CD4-positive, alpha-beta T cell treated with Interleukin-6 for 4 hours (primary cell): ENCODE data around the gene MEA1.

ENCODE experiments used
- DNase-seq: peaks from one replicate; pipeline ENCODE4 v3.0.0-alpha.2; 2020; ENCODE audit warnings: mixed read lengths

The MEA1 gene

DNA sequence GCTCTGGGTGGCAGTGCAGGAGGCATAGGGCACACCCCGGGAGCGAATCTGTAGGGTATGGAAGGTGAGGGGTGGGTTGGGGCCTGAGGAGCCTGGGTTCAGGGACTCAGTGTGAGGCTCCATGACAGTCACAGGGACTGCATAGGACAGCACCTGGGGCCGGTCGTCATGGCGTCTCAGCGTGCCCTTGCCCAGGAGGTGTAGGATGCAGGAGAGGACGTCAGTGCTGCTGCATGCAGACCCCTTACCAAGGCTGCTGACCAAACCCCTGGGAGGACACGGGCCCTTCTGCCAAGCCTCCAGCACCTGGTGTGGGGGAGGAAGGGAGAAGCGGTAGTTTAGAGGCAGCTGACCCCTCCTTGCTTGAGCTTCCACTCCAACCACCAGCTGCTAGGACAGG is 24.0 kb upstream of the MEA1 start:
- no peak for DNase-seq

DNA sequence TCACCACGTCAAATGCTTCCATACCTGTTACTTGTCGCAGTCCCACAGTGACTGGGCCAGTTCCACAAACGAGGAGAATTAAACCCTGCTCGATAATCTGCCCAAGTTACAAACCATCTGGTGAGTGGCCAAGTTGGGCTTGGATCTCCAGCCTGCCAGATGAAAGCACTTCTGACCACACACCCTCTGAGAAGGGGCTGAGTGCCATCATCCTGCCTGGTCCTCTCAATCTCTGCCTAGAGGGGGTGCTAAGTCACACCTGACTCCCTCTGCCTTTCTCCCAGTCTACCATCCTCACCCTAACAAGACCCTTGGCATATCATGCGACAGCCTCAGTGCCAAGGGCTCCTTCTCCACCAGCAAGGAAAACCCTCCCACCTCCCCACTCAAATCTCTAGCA is 23.5 kb upstream of the MEA1 start:
- no peak for DNase-seq

DNA sequence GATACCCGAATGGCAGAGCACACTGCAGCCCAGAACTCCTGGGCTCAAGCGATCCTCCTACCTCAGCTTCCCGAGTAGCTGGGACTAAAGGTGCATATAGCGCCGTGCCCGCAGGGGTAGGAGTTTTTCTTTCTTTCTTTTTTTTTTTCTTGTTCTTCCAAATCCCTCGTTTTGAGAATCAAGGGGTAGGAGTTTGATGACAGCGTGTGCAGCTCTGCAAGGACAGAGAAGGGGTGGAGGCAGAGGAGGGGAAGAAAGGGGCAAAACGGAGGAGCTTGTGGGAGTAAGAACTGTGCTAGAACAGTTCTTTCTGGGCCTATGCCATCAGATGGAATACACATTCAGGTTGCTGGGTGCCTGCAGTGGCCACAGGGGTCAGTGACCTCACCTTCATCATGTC is 23.0 kb upstream of the MEA1 start:
- no peak for DNase-seq

DNA sequence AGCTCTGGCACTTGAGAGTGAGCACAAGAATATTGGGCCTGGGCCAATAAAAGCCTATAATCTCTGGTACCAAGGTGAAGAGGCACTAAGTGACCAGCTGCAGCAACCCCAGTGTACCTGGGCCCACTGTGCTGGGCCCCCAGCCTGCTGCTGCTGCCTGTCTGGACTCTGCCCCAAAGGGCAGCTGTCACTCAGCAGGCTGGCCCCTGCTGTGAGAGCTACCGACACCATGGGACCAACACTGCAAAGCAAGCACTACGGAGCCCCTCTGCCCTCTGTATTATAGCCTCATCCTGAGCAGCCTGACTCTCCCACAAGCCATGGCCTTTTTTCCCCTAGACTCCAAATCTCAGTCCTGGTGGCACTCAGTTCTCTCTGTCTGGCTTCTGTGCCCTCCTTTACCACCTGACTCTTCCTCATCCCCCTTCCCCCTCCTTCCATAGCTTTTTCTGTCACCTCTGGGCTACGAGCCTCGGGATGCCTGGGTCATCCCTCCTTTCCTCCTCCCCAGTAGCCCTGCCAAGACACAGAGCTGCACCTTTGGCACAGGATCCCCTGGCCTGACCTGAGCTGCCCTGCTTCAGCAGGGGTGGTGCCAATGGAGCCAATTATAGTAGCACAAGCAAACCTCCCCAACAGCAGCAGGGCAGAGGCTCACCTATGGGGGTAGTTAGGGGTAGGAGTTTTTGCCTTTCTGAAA is 21.9 kb upstream of the MEA1 start:
- DNase-seq = no peak

DNA sequence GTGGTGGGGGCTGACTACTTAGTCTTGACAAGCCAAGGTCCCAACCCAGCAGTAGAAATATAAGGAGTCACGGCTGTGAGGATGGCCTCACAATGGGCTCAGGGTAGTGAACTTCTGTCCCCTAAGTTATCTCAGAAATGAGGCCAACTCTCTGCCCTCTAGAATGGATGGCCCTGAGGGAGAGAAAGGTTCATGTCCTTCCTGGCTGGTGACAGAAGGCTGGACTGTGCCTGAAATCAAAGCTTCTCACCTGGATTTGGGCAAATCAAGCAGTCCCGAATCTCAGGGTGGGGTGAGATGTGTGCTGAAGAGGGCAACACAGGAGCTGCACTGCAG is 20.4 kb upstream of the MEA1 start:
- no peak for DNase-seq

DNA sequence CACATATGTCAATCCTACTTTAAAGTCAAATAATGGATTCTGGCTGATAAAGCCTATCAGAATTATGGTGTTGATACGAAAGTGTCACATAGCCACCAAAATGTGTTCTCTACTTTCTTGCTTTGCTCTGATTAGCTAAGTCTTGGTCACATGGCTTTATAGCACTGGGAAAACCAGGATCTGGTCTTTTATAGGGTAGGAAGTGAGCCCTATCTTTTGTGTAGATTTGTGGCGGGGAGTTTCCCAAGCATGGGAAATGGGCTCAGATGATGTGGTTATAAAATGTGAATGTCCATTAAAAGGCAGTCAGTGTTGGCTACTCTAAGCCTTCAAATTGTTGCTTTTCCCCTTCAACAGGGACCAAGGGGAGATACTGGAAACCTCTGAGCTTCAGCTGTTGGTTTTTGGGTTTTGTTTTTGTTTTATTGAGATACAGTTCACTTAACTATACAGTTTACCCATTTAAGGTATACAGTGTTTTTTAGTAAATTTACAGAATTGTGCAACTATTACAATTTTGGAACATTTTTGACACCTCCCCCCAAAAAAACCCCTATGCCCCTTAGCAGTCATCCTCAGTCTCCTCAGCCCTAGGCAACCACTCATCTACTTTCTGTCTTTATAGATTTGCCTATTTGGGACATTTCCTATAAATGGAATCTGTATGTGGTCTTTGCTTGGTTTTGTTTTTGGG is 19.9 kb upstream of the MEA1 start:
- DNase-seq = no peak

DNA sequence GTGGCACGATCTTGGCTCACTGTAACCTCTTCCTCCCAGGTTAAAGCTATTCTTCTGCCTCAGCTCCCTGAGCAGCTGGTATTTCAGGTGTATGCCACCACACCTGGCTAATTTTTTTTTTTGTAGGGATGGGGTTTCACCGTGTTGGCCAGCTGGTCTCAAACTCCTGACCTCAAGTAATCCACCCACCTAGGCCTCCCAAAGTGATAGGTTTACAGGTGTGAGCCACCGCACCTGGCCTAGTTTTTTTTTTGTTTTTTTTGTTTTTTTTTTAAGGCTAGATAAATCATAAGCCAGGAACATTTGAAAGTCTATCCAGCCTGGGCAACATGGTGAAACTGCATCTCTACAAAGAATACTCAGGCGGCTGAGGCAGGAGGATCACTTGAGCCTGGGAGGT is 18.6 kb upstream of the MEA1 start:
- no peak for DNase-seq

DNA sequence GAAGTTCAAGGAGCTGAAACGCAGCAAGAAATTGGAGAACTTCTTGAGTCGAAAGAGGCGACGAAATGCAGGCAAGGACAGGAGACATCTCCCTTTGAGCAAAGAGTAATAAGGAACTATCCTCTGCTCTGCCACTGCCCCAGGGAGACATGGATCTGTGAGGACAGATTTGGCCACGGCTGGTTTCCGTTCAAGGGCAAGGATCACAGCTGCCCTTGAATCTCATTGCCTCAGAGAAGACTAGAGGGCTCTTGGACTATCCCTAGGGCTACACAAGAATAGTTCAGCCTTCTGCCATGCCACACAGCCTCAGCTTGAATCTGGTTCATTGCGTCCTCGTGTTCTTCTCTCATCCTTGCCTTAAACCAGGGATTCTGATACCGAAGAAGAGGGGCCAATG is 15.4 kb upstream of the MEA1 start:
- no peak for DNase-seq

DNA sequence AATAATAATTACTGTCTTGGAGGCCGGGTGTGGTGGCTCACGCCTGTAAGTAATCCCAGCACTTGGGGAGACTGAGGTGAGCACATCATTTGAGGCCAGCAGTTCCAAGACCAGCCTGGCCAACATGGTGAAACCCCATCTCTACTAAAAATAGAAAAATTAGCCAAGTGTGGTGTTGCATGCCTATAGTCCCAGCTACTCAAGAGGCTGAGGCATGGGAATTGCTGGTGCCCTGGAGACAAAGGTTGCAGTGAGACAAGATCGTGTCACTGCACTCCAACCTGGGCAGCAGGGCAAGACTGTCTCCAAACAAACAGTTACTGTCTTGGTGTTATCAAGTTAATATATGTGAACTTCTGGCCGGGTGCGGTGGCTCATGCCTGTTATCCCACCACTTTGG is 12.6 kb upstream of the MEA1 start:
- DNase-seq = no peak

DNA sequence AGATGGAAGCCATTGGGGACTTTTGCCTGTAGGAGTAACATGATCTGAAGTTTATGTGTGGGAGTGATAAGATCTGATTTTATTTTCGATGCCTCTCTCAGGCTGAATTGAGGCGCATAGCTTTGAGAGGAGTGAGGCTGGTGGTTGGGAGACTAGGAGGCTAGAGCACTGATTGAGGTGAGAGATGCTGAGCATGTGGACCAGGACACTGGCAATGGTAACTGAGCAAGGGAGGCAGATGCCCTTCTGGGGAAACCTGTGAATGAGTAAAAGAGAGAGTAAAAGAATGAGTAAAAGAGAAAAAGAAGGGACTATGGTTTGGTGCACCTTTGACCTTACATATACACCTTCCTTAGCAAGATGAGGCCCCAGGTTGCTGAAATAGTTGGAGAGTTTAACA is 10.7 kb upstream of the MEA1 start:
- DNase-seq = no peak

DNA sequence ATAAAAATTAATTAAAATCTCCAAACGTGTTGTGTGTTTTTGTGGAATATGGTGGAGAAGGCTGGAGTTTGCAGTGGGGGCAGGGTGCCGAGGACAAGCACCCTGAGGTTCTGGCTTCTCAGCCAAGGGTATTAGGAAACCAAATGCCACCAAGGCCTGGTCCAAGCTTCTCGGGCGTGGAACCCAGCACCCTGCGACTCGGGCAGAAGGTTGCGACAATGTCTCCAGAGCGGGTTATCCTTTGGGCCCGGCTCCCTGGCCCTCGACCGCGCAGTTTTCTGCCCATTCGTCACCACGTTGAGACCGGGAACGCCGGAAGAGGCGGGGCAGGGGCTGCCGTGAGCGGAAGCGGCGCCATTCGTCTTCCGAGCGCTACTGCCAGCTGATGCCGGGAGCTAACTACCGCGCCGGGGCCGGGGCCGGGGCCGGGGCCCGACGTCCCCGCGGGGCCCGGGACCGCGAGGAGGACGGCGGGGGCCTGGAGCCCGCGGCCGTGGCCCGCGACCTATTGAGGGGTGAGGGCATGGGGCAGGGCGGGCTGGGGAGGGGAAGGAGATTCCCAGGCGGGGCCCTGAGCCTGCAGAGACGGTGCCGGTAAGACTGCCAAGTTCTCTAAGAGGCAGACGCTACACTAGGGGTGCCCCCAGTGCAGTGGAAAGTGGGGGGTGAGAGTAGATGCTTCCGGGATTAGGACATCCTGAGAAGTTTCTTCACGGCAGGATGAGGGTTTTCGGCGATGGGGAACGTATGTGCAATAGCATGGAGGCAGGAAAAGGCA is 7.7 kb upstream of the MEA1 start, which contains the start of gene RRP36:
Gene RRP36 (plus strand): TSS at position 354 of the 778 bp plus-strand sequence. CDS start 32 bp downstream, at position 386.
- DNase-seq = peak; percentile 80

DNA sequence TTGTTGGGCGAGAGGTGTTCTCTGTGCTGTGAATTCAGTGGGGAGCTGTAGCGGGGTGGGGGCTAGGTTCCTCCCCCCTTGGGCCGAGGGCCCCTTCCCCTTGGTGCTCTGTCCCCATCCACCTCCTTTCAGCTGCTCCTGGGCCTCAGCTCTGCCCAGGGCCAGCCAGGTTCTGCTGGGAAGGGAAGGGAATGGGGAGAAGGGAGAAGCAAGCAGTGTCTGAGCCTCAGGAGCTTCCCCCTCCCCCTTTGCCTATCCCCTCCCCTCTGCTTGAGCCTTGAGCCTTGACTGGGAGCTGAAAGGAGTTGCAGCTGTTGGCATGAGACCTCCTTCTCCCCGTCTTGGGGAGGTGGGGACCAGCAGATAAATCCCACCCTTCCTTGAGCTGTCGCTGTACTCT is 7.1 kb upstream of the MEA1 start:
- DNase-seq = no peak

DNA sequence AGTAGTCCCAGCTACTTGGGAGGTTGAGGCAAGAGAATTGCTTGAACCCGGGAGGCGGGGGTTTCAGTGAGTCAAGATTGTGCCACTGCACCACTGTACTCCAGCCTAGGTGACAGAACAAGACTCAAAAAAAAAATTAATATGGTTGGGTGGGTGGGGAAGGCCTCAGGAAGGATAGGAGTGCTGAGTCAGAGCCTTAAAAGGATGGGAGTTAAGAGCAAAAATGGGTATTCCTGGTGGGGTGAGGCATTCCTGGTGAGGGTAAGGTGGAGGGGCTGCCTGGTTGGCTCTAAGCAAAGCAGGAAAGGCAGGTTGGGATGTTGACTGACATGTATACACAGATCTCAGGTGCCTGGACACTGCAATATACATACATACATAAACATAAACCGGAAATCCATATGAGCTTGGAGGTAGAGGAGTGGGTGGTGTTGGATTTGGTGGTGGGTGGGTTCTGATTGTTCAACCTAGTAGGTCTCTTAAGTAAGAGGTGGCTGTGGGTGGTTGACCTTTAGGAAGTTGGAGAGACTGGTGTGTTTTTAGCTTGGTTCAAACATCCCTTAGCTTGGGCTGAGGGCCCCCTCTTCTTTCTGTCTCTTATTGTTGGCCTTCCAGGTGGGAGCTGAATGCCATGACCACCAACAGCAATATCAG is 6.4 kb upstream of the MEA1 start:
- DNase-seq = no peak

DNA sequence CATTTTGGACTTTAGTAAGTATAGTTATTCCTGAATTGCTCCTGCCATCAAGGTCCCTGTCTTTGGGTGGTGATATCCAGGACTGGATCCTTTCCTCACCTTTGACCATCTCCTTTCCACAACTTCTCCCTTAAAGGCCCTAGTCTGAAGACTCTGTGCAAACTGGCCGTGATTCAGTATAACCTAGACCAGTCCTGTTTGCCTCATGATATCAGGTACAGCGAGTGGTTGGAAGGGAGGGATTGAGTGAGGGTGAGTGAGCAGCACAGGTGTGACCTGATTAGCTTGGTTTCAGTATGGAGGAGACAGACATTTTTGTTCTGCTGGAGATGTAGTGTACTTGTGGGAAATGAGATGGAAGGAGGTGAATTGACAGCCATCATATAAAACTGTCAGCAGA is 5.4 kb upstream of the MEA1 start:
- no peak for DNase-seq

DNA sequence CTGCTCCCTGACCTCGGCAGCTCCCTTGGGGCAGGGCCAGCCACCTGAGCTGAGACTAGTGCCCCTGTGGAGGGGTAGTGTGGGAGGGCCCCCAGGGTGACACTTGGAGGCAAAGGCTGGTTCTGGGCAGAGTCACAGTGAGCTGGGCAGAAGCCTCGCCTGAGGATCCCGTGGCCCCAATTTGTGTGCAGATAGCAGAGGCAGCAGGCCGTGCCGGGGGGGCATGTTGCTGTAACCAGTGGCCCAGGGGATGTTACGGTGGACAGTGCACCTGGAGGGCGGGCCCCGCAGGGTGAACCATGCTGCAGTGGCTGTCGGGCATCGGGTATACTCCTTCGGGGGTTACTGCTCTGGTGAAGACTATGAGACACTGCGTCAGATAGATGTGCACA is 3.2 kb upstream of the MEA1 start:
- DNase-seq = no peak

DNA sequence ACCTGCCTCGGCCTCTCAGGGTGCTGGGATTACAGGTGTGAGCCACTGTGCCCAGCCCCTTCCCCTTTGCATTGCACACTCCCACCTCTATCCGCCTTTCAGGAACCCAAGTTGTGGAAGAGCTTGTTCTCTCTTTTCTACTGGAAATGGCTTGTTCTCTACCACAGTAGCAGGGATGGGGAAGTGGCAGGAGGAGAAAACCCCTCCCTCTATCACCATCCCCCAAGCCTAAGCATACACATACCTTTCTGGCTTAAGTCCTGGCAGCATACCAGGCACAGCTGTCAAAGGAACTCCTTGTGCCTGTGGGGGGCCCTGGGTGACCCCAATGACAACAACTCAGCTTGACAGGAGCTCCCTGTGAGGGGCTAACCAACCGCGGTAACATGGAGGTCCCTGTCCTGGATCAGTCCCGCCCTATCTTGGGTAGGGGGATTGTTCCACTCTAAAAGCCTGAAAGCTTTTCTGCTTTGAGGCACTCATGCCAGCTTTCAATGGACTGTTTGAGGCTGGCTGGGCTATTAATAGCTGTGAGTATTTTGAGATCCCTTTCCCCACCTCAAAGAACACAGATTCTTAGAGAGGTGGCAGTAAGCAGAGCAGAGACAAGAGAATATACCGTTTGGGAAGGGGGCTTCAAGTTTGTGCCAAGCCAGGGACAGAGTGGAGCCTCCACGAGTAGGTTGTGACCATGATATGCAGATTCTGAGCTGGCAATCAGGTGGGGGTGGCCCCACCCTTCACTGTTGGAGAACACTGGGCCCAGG is 2.6 kb upstream of the MEA1 start:
- DNase-seq = no peak

DNA sequence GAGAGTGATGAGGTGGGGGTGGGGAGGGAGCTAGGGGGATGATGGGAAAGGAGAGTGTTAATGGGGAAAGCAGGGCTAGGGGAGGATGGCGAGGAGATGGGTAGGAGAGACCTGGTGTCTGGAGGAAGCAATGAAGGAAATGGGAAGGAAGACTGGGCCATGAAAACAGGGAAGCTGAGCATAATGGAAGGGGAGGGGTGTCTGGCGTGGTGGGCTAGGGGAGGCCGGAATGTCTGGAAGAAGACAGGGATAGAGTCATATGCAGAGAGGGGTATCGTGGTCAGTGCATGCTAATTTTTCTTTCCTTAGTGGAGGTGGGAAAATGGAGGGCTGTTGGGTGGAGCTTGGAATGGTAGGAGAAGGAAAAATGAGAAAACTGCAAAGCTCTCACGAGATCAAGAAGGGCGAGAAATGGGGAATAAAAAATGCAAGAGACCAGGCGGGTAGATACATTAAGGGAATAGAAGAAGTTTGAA is 726 bp upstream of the MEA1 start:
- DNase-seq = no peak

DNA sequence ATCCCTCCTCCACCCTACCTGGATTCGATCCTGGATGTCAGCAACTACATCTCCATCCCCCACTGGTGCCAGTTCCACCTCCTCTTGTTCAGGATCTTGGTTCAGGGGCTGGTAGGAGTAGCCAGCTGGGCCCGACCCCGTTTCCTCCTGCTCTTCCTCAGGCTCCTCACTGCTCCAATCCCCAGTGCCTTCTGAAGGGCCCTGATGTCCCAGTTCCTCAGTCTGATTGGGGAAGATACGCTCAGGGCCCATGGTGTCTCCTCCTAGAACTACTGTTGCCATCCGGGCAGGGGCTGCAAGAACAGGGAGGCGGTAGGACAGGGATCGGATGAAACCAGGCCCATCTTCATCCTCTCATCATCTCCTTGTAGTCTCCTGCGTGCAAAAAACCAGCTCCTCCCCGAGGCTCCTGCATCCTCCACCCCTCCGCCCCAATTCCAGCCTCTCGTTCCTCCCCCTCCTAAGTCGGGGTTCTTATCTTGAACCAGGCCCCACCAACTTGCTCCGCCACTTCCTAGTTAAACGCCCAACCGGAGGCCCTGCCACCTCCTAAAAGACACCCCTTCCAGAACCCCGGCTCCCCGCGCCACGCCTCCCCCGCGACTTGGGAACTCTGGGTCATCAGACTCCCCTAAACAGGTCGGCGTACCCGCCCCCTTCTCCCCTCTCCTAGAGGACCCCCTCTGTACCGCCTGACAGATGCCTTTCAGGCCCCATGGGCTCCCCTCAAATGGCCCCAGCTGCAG is 476 bp downstream of the MEA1 start:
- DNase-seq = no peak

DNA sequence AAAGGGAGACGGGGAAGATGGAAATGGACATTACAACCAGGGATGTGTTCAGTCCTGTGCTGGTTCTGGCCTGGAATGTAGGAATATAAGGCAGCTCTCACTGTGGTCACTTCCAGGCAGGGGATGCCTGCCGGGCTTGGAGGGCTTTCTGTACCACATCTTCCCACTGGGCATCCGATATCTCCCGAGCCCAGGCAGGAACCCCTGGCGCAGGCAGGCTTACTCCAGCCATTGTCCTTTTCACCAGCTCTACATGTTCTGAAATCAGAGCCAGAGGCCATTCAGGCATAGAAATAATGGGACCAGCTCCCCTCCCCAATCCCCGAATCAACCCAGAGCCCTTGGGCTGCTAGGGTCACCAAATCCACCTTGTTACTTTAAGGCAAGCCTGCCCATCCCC is 1.4 kb downstream of the MEA1 start:
- DNase-seq = no peak

DNA sequence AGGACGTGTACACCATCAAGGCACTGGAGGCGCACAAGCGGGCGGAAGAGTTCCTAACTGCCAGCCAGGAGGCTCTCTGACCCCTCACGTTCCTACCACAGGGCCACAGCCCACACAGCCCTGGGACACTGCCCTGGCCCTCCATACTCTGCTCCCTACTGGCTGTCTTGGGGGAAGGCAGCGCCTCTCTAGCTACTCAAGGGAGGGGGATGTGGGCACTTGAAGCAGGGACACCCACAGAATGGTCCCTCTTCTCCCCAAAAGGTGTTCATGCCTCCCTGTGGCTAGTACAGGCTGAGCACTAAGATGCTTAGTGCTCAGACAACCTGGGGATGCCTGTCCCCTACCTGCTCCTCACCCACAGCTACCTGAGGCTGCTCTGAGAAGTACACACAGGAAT is 2.5 kb downstream of the MEA1 start:
- DNase-seq = no peak

DNA sequence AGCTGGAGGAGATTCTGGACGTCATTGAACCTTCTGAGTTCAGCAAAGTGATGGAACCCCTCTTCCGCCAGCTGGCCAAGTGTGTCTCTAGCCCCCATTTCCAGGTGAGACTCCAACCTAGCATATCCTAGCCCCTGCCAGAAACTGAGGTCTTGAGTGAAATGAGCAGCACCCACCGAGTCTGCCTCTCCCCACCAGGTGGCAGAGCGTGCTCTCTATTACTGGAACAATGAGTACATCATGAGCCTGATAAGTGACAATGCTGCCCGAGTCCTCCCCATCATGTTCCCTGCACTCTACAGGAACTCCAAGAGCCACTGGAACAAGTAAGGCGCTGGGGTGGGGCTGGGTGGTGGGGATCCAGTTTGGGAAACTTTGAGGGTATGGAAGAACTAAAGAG is 4.6 kb downstream of the MEA1 start:
- DNase-seq = peak; percentile 46

DNA sequence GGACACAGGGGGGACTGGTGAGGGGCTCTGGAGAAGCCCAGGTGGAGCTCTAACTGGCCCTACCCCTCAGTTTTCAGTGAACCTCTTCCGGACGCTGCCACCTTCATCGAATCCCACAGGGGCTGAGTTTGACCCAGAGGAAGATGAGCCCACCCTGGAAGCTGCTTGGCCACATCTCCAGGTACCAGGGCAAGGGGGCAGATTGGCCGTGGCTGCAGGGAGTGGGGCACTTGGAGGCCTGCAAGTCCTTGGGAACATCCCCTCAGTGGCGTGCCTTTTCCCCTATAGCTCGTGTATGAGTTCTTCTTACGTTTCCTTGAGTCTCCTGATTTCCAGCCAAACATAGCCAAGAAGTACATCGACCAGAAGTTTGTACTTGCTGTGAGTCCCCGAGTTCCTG is 6.6 kb downstream of the MEA1 start:
- no peak for DNase-seq
